HEK293 (cell line): Measurements from ENCODE around the gene ENTPD8.

Source experiments
- BCL11A ChIP-seq: fragments of 450-650 bp; formaldehyde crosslinking; IDR thresholded peaks from 2 replicates; pipeline ENCODE4 v1.5.1; 2016; ENCODE audit warnings: low read depth, missing biosample characterization, missing genetic modification characterization
- CTCF ChIP-seq: fragments of 450-650 bp; formaldehyde crosslinking; IDR thresholded peaks from 2 replicates; pipeline ENCODE4 v1.5.1; 2016; ENCODE audit warnings: missing biosample characterization, missing genetic modification characterization
- FEZF1 ChIP-seq: fragments of 450-650 bp; formaldehyde crosslinking; IDR thresholded peaks from 2 replicates; pipeline ENCODE4 v1.5.1; 2016; ENCODE audit warnings: missing biosample characterization, missing genetic modification characterization
- PBX3 ChIP-seq: sonication (generic); formaldehyde crosslinking; IDR thresholded peaks from 2 replicates; pipeline ENCODE4 v1.8.1; 2022; ENCODE audit warnings: mild to moderate bottlenecking, moderate library complexity, missing genetic modification reagents
- PRDM10 ChIP-seq: fragments of 450-650 bp; formaldehyde crosslinking; IDR thresholded peaks from 2 replicates; pipeline ENCODE4 v1.5.1; 2016; ENCODE audit warnings: missing biosample characterization, missing genetic modification characterization
- RBAK ChIP-seq: fragments of 450-650 bp; formaldehyde crosslinking; IDR thresholded peaks from 2 replicates; pipeline ENCODE4 v1.5.1; 2016; ENCODE audit warnings: missing biosample characterization, missing genetic modification characterization
- REST ChIP-seq: fragments of 450-650 bp; formaldehyde crosslinking; IDR thresholded peaks from 2 replicates; pipeline ENCODE4 v1.5.1; 2016; ENCODE audit warnings: missing biosample characterization, missing genetic modification characterization
- TCF7L2 ChIP-seq: IDR thresholded peaks from 2 replicates; pipeline ENCODE4 v1.6.1; 2011; ENCODE audit warnings: low read depth, mild to moderate bottlenecking, inconsistent platforms, low read length, moderate library complexity, borderline replicate concordance
- ZNF302 ChIP-seq: fragments of 450-650 bp; formaldehyde crosslinking; IDR thresholded peaks from 2 replicates; pipeline ENCODE4 v1.5.1; 2016; ENCODE audit warnings: missing biosample characterization, missing genetic modification characterization, low read depth
- ZNF501 ChIP-seq: fragments of 450-650 bp; formaldehyde crosslinking; IDR thresholded peaks from 2 replicates; pipeline ENCODE4 v1.5.1; 2016; ENCODE audit warnings: missing biosample characterization, missing genetic modification characterization
- ZNF747 ChIP-seq: fragments of 450-650 bp; formaldehyde crosslinking; IDR thresholded peaks from 2 replicates; pipeline ENCODE4 v1.5.1; 2016; ENCODE audit warnings: missing biosample characterization, missing genetic modification characterization

GRCh38 chr9:137439158-137439714 lies 1.9 kb downstream of the ENTPD8 start:
- TF ChIP-seq BCL11A (tag by site-specific recombination), result peak; percentile 61
- TF ChIP-seq FEZF1 (tag by site-specific recombination), result no peak
- no peak for TF ChIP-seq ZNF747 (tag by site-specific recombination)
- TF ChIP-seq PBX3 (CRISPR knock-in tag), result no peak
- TF ChIP-seq PRDM10 (tag by site-specific recombination), result no peak
- no peak for TF ChIP-seq CTCF (tag by site-specific recombination)
- TF ChIP-seq TCF7L2, result no peak
- TF ChIP-seq ZNF501, result no peak
- no peak for TF ChIP-seq REST (tag by site-specific recombination)
- no peak for TF ChIP-seq RBAK (tag by site-specific recombination)
- no peak for TF ChIP-seq ZNF302 (tag by site-specific recombination)
